Caki2 (cell line): ENCODE data around the gene KIF5B. TPM values are rescaled to one million over a fixed set of nuclear protein-coding genes. Genes with fewer than 3 reads are reported as not detected.
A peak's percentile ranks its signal among the peaks of the same experiment; 100 is the strongest.
"Not testable (repeated sequence)": the region's sequence is repeated elsewhere in the genome, so short reads cannot be mapped to it uniquely, and the experiment has no call there.

Experiments used
- DNase-seq: peaks from one replicate; pipeline ENCODE4 v3.0.0-alpha.2; 2015; ENCODE audit warnings: low read depth
- in situ Hi-C: cut with HindIII; loops from 2 replicates; pipeline ENCODE4 v1.10.0; 2016; ENCODE audit warnings: low sequenced_read_pairs, low pct_unique_long_range_greater_than_20kb, mixed read lengths
- total RNA-seq: library from RNA; depleted of rRNA; stranded (reverse); fragments of >200 nt; shearing (Covaris generic); gene quantifications from 2 replicates; pipeline ENCODE4 v1.2.3, GENCODE V29; 2014; ENCODE audit warnings: low replicate concordance

The KIF5B gene
- total RNA-seq, 1 experiment from 2014 or later: 33.6 TPM

DNA sequence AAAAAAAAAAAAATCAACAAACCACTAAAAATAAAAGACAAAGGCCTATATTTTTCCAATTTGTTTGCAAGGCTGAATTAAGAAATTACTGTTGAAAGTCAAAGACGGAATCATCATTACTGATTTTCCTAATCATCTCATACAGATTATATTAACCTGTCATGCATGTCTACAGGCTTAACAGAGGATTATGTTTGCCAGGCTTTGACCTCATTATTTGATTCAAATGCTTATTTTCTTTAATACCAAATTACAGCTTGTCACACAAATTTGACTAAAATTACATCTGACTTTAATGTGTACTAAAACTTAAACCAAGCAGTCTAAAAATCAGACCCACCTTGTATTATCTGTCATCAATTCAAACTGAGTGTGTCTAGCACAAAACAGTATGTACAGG, 21.2 kb downstream of the KIF5B start:
- DNase-seq: no peak
- in situ Hi-C loops: no loop called here

DNA sequence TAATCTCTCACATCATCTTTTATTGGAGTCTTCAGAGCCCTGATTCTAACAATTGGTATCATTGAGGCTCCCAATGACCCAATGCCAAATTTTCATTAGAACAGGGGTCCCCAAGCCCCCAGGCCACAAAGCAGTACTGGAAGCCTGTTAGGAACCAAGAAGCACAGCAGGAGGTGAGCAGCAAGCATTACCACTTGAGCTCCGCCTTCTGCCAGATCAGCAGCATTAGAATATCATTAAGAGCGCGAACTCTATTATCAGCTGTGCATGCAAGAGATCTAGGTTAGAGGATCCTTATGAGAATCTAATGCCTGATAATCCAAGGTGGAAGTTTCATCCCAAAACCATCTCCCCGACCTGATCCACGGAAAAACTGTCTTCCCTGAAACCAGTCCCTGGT, 23.1 kb downstream of the KIF5B start:
- no peak for DNase-seq
- in situ Hi-C loops: no loop called here

DNA sequence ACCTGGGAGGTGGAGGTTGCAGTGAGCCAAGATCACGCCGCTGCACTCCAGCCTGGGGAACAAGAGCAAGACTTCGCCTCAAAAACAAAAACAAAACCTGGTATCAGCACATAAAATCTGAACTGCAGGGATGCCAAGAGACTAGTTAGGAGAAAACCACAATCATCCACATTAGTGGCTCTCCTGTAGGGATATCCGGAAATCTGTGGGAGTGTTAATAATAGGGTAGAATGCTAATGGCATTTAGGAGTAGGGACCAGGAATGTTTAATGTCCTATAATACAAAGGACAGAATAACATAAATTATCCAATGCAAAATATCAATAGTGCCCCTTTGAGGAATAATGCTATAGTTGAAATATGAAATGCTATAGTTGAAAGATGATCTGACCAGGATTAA, 24.3 kb downstream of the KIF5B start:
- in situ Hi-C loops: no loop called here

DNA sequence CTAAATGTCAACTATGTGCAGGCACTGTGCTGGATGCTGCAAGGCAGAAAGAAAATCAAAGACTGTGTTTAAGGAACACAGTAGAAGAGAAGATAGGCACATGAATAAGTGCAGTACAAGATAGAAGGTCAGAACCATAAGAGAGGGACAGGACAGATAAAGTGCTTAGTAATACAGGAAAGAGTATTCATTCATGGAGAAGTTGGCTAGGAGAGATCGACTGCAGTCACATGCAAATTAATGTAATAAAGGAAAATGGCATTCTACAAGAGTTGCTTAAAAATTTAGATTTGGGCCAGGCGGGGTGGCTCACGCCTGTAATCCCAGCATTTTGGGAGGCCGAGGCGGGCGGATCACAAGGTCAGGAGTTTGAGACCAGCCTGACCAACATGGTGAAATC, 24.8 kb downstream of the KIF5B start:
- DNase-seq: no peak
- in situ Hi-C loops: no loop called here

More for the DNA sequence above, 24.3 kb downstream of the KIF5B start:
- DNase-seq: no peak

DNA sequence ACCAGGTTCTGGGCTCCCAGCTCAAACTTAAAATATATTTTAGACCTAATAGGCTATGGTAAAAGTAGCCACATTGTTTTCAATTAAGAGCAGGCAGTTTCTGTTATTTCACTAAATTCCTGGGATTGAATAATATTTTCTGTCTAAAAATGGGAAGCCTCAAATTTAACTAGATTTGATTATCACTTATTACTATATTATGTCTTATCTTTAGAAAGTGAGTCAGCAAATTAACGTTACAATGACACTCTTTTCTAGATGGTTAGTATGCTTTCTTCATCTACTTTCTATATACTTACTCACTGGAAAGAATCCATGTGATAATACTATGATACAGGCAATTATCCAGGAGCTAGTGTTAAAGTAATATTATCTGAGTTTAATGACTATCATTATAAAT, 27.5 kb downstream of the KIF5B start:
- no peak for DNase-seq
- in situ Hi-C loops: no loop called here

DNA sequence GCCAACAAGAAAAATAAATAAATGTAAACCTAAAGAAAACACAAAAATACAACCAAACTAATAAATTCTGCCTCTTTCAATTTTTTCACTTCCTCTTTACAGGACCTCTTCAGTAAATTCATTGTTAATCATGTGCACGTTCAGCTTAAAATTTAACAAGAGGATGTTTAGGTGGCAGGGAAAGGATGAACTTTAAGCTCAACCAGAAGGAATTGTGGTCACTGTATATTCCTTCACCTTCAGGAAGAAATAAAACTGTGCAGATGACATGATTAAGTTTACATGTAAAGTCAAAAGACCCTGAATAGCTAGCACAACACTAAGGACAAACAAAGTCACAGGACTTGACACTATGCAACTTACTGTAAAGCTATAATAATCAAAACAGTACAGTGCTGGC, 33.0 kb downstream of the KIF5B start:
- peak; percentile 19 for DNase-seq
- in situ Hi-C loops: no loop called here

DNA sequence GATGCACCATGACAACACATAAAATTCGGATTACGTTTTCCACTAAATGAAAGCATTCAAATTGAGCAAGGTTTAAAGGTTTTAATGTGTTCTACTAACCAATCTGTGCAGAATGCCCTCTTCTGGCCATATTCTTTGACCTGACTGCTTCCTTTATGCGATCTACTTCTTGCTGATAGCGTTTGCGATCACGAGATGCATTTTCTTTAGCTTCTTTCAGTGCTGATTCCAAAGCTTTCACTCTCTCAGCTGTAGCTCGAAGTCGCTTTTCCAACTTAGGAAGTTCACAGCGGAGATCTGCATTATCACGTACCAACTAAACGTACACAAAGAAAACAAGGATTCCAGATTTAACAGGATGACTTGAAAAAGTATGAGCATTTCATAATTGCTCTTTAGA, 39.2 kb downstream of the KIF5B start:
- in situ Hi-C loops: no loop called here
- no peak for DNase-seq

DNA sequence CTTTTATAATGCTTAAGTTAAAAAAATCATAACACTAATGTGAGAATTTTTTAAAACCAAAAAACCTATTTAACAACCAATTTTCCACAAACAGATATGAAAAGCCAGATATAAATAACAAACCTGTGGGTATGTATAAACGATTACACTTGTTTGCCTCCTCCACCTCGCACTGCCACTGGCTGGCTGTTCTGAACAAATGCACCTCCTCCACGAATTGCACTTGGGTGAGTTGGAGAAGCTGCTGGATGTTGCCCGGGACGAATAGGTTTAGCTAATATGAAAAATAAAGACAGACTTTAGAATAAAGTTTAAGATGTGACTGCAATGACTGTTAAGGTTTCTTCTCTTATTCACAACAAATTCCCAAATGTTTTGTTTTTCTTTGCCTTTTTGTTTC, 40.8 kb downstream of the KIF5B start:
- in situ Hi-C loops: no loop called here
- no peak for DNase-seq

DNA sequence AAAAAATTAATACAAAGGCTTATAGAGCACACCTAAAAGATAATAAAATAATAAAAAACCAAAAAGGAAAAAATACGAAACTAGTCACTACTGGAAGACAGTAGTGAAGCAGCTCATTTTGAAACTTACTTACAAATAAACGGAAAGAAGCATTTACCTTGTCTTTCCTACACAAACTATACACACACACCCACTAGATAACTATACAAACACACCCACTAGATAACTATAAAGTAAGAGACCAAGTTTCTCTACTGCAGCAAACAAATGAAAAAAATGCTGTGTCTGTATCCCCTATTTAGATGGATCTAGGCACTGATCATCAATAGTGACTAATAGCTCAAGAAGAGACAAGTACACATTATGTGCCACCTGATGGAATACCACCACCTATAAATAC, 49.2 kb downstream of the KIF5B start:
- no peak for DNase-seq
- in situ Hi-C loops: no loop called here

DNA sequence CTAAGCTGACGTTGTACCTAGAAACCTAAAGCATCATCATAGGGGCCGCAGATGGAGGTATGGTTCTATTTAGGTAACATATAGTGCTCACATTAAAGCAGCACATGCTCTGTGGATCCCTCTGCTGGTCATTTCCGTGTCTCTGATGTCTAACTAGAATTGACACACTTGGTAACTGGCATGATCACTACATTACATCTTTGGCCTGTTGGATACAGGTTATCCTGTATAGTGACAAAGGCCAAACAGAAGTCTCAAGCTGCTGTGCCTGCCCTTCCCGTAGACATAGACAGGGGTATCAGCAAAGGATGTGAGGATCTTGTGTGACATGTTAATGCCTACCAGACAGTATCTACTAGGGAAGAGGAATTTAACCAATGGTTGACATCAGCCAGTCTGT, 51.2 kb downstream of the KIF5B start:
- in situ Hi-C loops: no loop called here
- DNase-seq: peak; percentile 42

DNA sequence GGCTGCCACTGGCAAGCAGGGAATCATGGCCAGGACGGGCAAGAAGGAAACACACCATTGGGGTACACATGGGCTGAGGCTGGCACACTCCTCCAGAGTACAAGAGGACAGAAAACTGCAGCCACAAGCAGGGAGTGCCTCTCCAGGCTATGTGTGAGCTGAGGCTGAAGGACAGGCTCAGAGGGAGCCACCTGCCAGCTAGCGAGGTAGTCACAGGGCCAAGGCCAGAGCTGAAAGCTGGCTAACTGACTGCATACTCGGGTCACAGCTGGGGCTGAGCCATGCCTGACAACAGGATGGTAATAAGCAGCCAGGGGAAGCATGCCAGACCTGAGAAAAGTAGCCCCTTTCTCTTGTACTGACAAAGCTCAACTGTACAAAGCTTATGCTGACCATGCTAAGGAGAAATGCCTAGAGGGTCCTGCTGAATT, 52.0 kb downstream of the KIF5B start:
- in situ Hi-C loops: no loop called here
- DNase-seq: no peak

DNA sequence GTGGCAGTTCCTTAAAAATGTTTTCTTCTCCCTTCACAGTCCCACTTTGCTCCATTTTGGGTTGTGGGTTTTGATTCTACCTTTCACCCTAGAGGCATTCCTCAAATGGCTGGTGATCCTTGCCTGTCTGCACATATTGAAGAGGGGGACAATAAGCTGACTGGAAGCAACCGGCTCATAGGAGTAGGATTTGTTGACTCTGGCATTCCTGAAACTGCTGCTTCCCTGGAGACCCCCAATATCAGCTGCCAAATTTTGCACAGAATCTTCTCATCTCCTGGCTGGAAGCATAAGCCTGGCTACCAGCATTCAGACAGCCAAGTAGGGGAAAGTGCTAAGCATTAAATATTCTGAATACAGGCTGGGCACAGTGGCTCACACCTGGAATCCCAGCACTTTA, 53.7 kb downstream of the KIF5B start:
- no peak for DNase-seq
- in situ Hi-C loops: no loop called here

DNA sequence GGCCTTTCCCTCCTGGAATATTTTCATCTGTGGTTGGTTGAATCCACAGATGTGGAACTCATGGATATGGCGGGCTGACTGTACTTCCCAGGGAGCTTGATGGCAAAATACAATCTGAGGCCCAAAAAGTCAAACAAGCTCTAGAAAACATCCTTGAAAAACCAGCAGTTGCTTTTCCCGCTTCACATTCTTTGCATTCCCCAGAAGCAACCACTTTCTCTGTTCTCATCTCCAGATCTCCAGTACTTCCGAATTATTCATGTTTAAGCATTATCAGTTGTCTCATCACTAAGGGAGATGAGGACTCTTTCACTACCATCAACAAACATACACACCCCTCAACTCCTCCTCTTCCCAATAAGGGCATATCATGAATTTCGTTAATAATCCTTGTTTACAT, 55.3 kb downstream of the KIF5B start:
- in situ Hi-C loops: no loop called here
- peak; percentile 46 for DNase-seq

DNA sequence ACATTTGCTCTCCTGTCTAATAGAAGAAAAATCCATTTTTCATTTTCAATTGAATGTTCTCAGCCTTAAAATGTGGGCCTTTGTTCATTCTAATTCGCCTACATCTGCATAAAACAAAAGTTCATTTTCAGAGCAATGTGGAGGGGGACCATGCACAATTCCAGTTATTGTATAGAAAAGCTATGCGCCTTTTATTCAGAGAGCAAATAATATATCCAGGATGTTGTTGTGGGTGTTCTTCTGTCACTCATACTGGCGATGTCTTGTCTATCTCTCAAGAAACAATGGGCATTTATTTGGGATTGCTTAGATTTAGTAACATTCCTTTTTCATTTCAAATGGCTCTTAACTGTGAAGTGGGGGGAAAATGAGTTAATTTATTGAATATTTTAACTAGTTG, 56.4 kb downstream of the KIF5B start:
- in situ Hi-C loops: no loop called here
- DNase-seq: no peak

DNA sequence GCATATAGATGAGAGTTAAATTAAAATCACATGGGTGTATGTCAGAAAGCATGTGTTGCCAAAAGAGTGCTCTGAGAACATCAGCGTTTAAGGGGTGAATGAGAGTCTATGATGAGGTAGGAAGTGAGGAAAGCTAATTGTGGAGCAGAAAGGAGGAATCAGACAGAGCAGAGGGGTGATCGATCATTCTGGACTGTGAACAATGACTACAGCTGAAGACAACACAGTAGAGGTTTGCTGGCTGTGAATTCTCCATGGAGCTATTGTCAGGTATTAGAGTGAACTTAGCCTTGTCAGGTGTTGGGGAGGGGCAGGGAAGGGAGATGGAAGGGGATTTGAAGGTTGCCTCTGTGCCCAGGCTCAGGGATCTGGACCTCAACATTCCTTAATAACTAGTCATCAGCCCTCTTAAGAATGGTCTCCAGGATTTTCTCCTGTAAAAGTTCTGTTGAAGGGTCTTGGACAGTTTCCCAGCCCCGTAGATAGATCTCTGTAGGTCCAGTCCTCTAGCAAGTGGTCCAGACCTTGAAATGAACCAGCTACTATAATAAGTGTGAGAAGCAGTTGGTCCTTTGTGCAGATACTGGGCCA, 57.1 kb downstream of the KIF5B start:
- in situ Hi-C loops: no loop called here
- no peak for DNase-seq

DNA sequence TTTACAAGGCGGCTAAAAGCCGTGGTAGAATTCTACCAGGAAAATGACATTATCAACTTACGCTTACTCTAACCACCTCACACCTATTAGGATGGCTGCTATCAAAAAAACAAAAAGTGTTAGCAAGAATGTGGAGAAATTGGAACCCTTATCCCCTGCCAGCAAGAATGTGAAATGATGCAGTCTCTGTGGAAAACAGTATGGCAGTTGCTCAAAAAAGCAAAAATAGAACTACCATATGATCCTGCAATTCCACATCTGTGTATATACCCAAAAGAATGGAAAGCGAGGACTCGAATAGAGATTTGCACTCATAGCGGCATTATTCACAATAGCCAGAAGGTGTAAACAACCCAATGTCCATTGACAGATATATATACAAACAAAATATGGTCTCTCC, 61.3 kb downstream of the KIF5B start:
- DNase-seq: no peak
- in situ Hi-C loops: no loop called here

DNA sequence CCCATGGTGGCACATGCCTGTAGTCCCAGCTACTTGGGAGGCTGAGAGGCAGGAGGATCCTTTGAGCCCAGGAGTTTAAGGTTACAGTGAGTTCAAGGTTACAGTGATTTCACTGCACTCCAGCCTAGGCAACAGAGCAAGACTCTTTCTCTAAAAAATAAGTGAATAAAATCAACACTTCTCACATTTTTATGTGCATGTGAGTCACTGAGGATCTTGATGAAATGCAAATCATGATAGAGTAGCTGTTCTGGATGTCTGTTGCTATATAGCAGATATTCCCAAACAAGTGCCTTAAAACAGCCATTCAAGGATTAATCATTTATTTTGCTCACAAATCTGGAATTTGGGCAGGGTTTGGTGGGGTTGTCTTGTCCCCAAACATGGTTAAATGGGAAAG, 65.3 kb downstream of the KIF5B start:
- in situ Hi-C loops: no loop called here

DNA sequence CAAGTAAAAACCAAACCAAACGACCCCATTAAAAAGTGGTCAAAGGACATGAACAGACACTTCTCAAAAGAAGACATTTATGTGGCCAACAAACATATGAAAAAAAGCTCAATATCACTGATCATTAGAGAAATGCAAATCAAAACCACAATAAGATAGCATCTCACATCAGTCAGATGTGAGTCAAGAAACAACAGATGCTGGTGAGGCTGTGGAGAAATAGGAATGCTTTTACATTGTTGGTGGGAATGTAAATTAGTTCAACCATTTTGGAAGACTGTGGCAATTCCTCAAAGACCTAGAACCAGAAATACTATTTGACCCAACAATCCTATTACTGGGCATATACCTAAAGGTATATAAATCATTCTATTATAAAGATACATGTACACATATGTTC, 68.4 kb downstream of the KIF5B start:
- DNase-seq, in situ Hi-C loops: not testable (repeated sequence)

More for the DNA sequence above, 65.3 kb downstream of the KIF5B start:
- DNase-seq: no peak

DNA sequence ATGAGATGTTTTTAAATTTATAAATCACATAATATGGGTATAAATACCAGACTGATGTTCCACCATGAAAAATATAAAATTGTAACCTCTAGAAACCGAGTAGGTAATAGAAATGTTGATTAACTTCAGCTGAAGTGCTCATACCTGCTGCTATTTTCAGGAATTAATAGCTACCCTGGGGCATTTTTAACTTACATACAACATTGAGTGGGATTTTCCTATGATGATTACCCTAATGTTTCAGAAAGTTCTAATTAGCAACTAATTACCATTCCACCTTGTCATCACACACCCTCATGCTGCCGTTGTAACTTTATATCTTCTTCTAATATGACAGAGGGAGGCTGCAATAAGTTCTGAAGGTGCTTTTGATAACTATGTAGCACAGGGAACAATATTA, 74.1 kb downstream of the KIF5B start:
- in situ Hi-C loops: no loop called here
- no peak for DNase-seq

DNA sequence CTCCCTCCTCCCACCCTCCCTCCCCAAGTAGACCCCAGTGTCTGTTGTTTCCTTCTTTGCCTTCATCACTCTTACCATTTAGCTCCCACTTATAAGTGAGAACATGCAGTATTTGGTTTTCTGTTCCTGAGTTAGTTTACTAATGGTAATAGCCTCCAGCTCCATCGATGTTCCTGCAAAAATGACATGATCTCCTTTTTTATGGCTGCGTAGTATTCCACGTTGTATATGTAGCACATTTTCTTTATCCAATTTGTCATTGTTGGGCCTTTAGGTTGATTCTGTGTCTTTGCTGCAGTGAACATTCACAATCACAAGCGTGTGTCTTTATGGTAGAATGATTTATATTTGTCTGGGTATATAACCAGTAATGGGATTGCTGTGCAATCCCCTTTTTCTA, 75.8 kb downstream of the KIF5B start:
- in situ Hi-C loops: no loop called here
- no peak for DNase-seq

DNA sequence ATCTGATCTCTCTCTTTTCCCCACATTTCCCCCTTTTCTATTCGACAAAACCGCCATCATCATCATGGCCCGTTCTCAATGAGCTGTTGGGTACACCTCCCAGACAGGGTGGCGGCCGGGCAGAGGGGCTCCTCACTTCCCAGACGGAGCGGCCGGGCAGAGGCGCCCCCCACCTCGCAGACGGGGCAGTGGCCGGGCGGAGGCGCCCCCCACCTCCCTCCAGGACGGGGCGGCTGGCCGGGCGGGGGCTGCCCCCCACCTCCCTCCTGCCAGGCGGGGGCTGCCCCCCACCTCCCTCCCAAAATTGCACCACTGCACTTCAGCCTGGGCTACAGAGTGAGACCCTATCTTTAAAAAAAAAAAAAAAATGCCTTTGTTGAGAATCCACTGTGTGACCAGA, 77.2 kb downstream of the KIF5B start:
- DNase-seq, in situ Hi-C loops: not testable (repeated sequence)
